ENCODE measurements around the gene MTPN.

MTPN gene

GRCh38 chr7:135960709-135961451 is 16.3 kb downstream of the MTPN start:
- Histone ChIP-seq H3K79me2 (ENCODE audit: low read length) (peaks cover 97% of the 10 kb centered on the region), H3K9ac (ENCODE audit: low read length) (no peak overlapping the region), H3F3A (ENCODE audit: insufficient read depth, low read length) (no peaks in the 10 kb centered on the region), H3K4me1 (ENCODE audit: low read length) (no peaks in the 10 kb centered on the region), H2AFZ (ENCODE audit: low read length) (no peak overlapping the region), H3K9me3 (replicated peaks; ENCODE audit: insufficient read depth, low read length) (no peaks in the 10 kb centered on the region), H3K27ac (ENCODE audit: low read length) (no peak overlapping the region), H3K9me2 (replicated peaks; ENCODE audit: insufficient read depth, low read length) (no peaks in the 10 kb centered on the region), H3K4me3 (ENCODE audit: low read length) (no peak overlapping the region), H3K4me2 (ENCODE audit: low read depth, low read length) (no peak overlapping the region), H3K36me3 (replicated peaks; ENCODE audit: insufficient read depth, low read length) (no peaks in the 10 kb centered on the region; the same call in 1 of the 2 replicates), H4K20me1 (ENCODE audit: insufficient read depth, low read length) (no peaks in the 10 kb centered on the region; the same call in 1 of the 2 replicates), H3K27me3 (replicated peaks; ENCODE audit: insufficient read depth, low read length) (no peaks in the 10 kb centered on the region)
- no peak for TF ChIP-seq EZH2phosphoT487 (IDR thresholded peaks at IDR 0.05; ENCODE audit: low read length)
- TF ChIP-seq EZH2 (optimal IDR thresholded peaks at IDR 0.05; ENCODE audit: low read depth, low read length): no peak
- no peak for TF ChIP-seq CTCF (IDR thresholded peaks at IDR 0.05; ENCODE audit: low read length)
- DNase-seq: no peak

DNA sequence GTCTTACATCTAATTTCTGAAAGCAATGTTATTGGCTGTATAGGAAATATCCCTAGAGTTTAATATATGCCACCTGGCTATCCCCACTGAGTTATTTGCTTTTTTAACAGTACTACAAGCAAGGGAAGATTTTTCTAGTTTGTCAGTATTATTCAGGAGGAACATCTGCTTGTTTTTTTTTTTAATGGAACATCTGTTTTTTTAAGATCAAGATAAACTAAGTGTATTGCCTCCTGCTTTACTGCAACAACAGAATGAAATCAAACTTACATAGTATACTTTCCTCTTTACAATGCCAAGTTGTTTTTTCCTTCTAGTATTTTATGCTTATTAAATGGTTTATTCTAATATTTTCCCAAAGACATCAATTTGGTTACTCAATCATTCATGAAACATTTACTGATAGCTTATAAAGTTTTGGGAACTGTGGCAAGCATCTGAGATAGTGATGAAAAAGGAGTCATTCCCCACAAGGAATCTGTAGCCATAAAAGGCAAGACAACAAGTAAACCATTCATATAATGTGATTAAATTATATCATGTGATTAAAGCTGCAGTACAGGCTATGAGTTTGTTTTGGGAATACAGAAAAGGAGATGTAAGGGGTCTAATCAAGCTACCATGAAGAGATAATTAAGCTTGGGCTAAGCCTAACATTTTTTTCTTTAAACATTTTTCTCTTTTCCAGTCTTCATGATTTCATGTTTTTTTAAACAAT is 17.4 kb downstream of the MTPN start:
- Histone ChIP-seq H3K36me3 (replicated peaks; ENCODE audit: insufficient read depth, low read length) (no peaks in the 10 kb centered on the region; the same call in 1 of the 2 replicates), H3F3A (ENCODE audit: insufficient read depth, low read length) (no peaks in the 10 kb centered on the region), H3K27me3 (replicated peaks; ENCODE audit: insufficient read depth, low read length) (no peaks in the 10 kb centered on the region), H3K9me2 (replicated peaks; ENCODE audit: insufficient read depth, low read length) (no peaks in the 10 kb centered on the region), H3K27ac (ENCODE audit: low read length) (no peak overlapping the region), H3K4me1 (ENCODE audit: low read length) (no peaks in the 10 kb centered on the region), H3K9ac (ENCODE audit: low read length) (no peak overlapping the region), H2AFZ (ENCODE audit: low read length) (no peak overlapping the region), H4K20me1 (ENCODE audit: insufficient read depth, low read length) (no peaks in the 10 kb centered on the region; the same call in 1 of the 2 replicates), H3K79me2 (ENCODE audit: low read length) (peaks cover 98% of the 10 kb centered on the region), H3K4me3 (ENCODE audit: low read length) (no peak overlapping the region), H3K4me2 (ENCODE audit: low read depth, low read length) (no peak overlapping the region), H3K9me3 (replicated peaks; ENCODE audit: insufficient read depth, low read length) (no peaks in the 10 kb centered on the region)
- no peak for DNase-seq
- TF ChIP-seq EZH2 (optimal IDR thresholded peaks at IDR 0.05; ENCODE audit: low read depth, low read length) (no peak), CTCF (IDR thresholded peaks at IDR 0.05; ENCODE audit: low read length) (no peak), EZH2phosphoT487 (IDR thresholded peaks at IDR 0.05; ENCODE audit: low read length) (no peak)

DNA sequence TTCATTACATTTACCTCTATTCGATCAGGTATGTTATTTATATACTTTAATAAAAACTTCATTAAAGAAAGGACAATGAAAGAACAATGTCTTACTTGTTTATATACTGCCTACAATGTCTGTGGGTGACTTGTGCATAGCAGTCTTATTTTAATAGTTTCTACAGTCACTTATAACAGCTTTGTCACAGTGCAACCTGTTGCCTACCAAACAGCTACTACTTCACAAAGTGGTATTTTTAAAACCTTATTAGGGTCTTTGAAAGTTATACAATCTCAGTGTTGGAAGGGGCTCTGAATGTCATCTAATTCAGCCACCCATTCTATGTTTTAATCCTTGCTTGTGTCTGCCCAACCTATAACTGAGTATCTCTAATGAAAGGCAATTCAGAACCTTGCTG is 19.0 kb downstream of the MTPN start:
- Histone ChIP-seq H3K9me3 (replicated peaks; ENCODE audit: insufficient read depth, low read length) (no peaks in the 10 kb centered on the region), H3K79me2 (ENCODE audit: low read length) (peaks cover 96% of the 10 kb centered on the region), H4K20me1 (ENCODE audit: insufficient read depth, low read length) (no peaks in the 10 kb centered on the region; the same call in 1 of the 2 replicates), H3K27me3 (replicated peaks; ENCODE audit: insufficient read depth, low read length) (no peaks in the 10 kb centered on the region), H3F3A (ENCODE audit: insufficient read depth, low read length) (no peaks in the 10 kb centered on the region), H3K4me2 (ENCODE audit: low read depth, low read length) (no peak overlapping the region), H3K4me1 (ENCODE audit: low read length) (no peaks in the 10 kb centered on the region), H2AFZ (ENCODE audit: low read length) (no peak overlapping the region), H3K4me3 (ENCODE audit: low read length) (no peak overlapping the region), H3K9ac (ENCODE audit: low read length) (no peak overlapping the region), H3K36me3 (replicated peaks; ENCODE audit: insufficient read depth, low read length) (no peaks in the 10 kb centered on the region; the same call in 1 of the 2 replicates), H3K27ac (ENCODE audit: low read length) (no peak overlapping the region), H3K9me2 (replicated peaks; ENCODE audit: insufficient read depth, low read length) (no peaks in the 10 kb centered on the region)
- no peak for DNase-seq
- TF ChIP-seq CTCF (IDR thresholded peaks at IDR 0.05; ENCODE audit: low read length) (no peak), EZH2phosphoT487 (IDR thresholded peaks at IDR 0.05; ENCODE audit: low read length) (no peak), EZH2 (optimal IDR thresholded peaks at IDR 0.05; ENCODE audit: low read depth, low read length) (no peak)

Measured in MM.1S (cell line).